GM18868 (cell line): ENCODE measurements around the gene SLC4A1AP.

Source experiments
- ATAC-seq: cut with Tn5 transposase; IDR thresholded peaks from one replicate; pipeline ENCODE4 v1.9.1; 2021; ENCODE audit warnings: mild to moderate bottlenecking, moderate library complexity; ENCODE audit not compliant: unreplicated experiment

The SLC4A1AP gene

GRCh38 chr2:27739058-27739373 is 75.3 kb downstream of the SLC4A1AP start:
- ATAC-seq = no peak

GRCh38 chr2:27741673-27742072 is 78.0 kb downstream of the SLC4A1AP start:
- no peak for ATAC-seq

- ATAC-seq = no peak
These were observed 78.9 kb downstream of the SLC4A1AP start for GRCh38 chr2:27742571-27742970.
